ENCODE measurements around the gene KLRC3.
"Not testable (repeated sequence)": the region's sequence is repeated elsewhere in the genome, so short reads cannot be mapped to it uniquely, and the experiment has no call there.

The KLRC3 gene

GRCh38 chr12:10405294-10405693 lies 15.1 kb downstream of the KLRC3 start:
- H3K27me3 ChIP-seq (replicated peaks in 2 of 5; ENCODE audit: control insufficient read depth in 4 of 5, insufficient read depth in 5 of 5, low read length in 4 of 5): peaks cover 0 to 82% (median 0%) of the 10 kb centered on the region in 5 experiments
- H3K9me3 ChIP-seq (ENCODE audit: control extremely low read depth in 1 of 5, control insufficient read depth in 4 of 5, insufficient read depth in 2 of 5, low read depth in 1 of 5, low read length in 4 of 5): peaks cover 0 to 7% (median 0%) of the 10 kb centered on the region in 5 experiments
- no peak overlapping the region for H3K4me3 ChIP-seq (ENCODE audit: control insufficient read depth in 1 of 7, extremely low read depth in 1 of 7, insufficient read depth in 4 of 7, low read depth in 2 of 7, low read length in 6 of 7)
- ChIA-PET CTCF (interaction anchor here (1.2 kb wide), 1 partner anchor 13 kb away, joined by 3 read pairs; no protein-coding TSS in a partner anchor), POLR2A (no interaction called here)
- 100% methylated on average over 1 of the region's 5 CpGs for WGBS (ENCODE audit: insufficient coverage)
- no peak for DNase-seq
- H3K27ac ChIP-seq (ENCODE audit: insufficient read depth in 1 of 2, low read depth in 1 of 2, low read length in 2 of 2, poor library complexity in 1 of 2, severe bottlenecking in 2 of 2): no peak overlapping the region
- H3K36me3 ChIP-seq (ENCODE audit: control insufficient read depth in 4 of 4, insufficient read depth in 4 of 4, low read length in 3 of 4): no peaks in the 10 kb centered on the region
- peaks cover 0 to 16% (median 3%) of the 10 kb centered on the region in 4 experiments for H3K4me1 ChIP-seq (ENCODE audit: control extremely low read depth in 1 of 4, control insufficient read depth in 4 of 4, insufficient read depth in 4 of 4, low read length in 3 of 4)

- H3K27me3 ChIP-seq (replicated peaks in 2 of 5; ENCODE audit: control insufficient read depth in 4 of 5, insufficient read depth in 5 of 5, low read length in 4 of 5): peaks cover 0 to 84% (median 0%) of the 10 kb centered on the region in 5 experiments
- POLR2A ChIA-PET: no interaction called here
Observed at GRCh38 chr12:10404798-10405197, 15.6 kb downstream of the KLRC3 start.

GRCh38 chr12:10400829-10401228 lies 19.6 kb downstream of the KLRC3 start:
- H3K9me3 ChIP-seq (ENCODE audit: control extremely low read depth in 1 of 5, control insufficient read depth in 4 of 5, insufficient read depth in 2 of 5, low read depth in 1 of 5, low read length in 4 of 5): peaks cover 0 to 13% (median 2%) of the 10 kb centered on the region in 5 experiments
- CTCF ChIA-PET: no interaction called here
- H3K27me3 ChIP-seq (replicated peaks in 2 of 5; ENCODE audit: control insufficient read depth in 4 of 5, insufficient read depth in 5 of 5, low read length in 4 of 5): peaks cover 0 to 86% (median 0%) of the 10 kb centered on the region in 5 experiments
- no peak overlapping the region for H3K4me3 ChIP-seq (ENCODE audit: control insufficient read depth in 1 of 7, extremely low read depth in 1 of 7, insufficient read depth in 4 of 7, low read depth in 2 of 7, low read length in 6 of 7)
- peaks cover 0 to 8% (median 3%) of the 10 kb centered on the region in 4 experiments for H3K4me1 ChIP-seq (ENCODE audit: control extremely low read depth in 1 of 4, control insufficient read depth in 4 of 4, insufficient read depth in 4 of 4, low read length in 3 of 4)
- POLR2A ChIA-PET: no interaction called here
- no peak for DNase-seq
- no peak overlapping the region for H3K27ac ChIP-seq (ENCODE audit: insufficient read depth in 1 of 2, low read depth in 1 of 2, low read length in 2 of 2, poor library complexity in 1 of 2, severe bottlenecking in 2 of 2)
- no peaks in the 10 kb centered on the region for H3K36me3 ChIP-seq (ENCODE audit: control insufficient read depth in 4 of 4, insufficient read depth in 4 of 4, low read length in 3 of 4)

More at GRCh38 chr12:10404798-10405197, 15.6 kb downstream of the KLRC3 start:
- CTCF ChIA-PET: interaction anchor here (1.2 kb wide), 1 partner anchor 12 kb away, joined by 3 read pairs; no protein-coding TSS in a partner anchor
- DNase-seq: no peak
- H3K27ac ChIP-seq (ENCODE audit: insufficient read depth in 1 of 2, low read depth in 1 of 2, low read length in 2 of 2, poor library complexity in 1 of 2, severe bottlenecking in 2 of 2): no peak overlapping the region
- H3K4me1 ChIP-seq (ENCODE audit: control extremely low read depth in 1 of 4, control insufficient read depth in 4 of 4, insufficient read depth in 4 of 4, low read length in 3 of 4): peaks cover 0 to 16% (median 3%) of the 10 kb centered on the region in 4 experiments
- no peaks in the 10 kb centered on the region for H3K36me3 ChIP-seq (ENCODE audit: control insufficient read depth in 4 of 4, insufficient read depth in 4 of 4, low read length in 3 of 4)
- H3K4me3 ChIP-seq (ENCODE audit: control insufficient read depth in 1 of 7, extremely low read depth in 1 of 7, insufficient read depth in 4 of 7, low read depth in 2 of 7, low read length in 6 of 7): no peak overlapping the region
- H3K9me3 ChIP-seq (ENCODE audit: control extremely low read depth in 1 of 5, control insufficient read depth in 4 of 5, insufficient read depth in 2 of 5, low read depth in 1 of 5, low read length in 4 of 5): peaks cover 0 to 12% (median 0%) of the 10 kb centered on the region in 5 experiments

GRCh38 chr12:10398168-10398567 lies 22.2 kb downstream of the KLRC3 start:
- Histone ChIP-seq H3K36me3 (ENCODE audit: control insufficient read depth in 4 of 4, insufficient read depth in 4 of 4, low read length in 3 of 4) (no peaks in the 10 kb centered on the region), H3K27me3 (replicated peaks in 2 of 5; ENCODE audit: control insufficient read depth in 4 of 5, insufficient read depth in 5 of 5, low read length in 4 of 5) (peaks cover 0 to 83% (median 0%) of the 10 kb centered on the region in 5 experiments), H3K27ac (ENCODE audit: insufficient read depth in 1 of 2, low read depth in 1 of 2, low read length in 2 of 2, poor library complexity in 1 of 2, severe bottlenecking in 2 of 2) (no peak overlapping the region), H3K4me1 (ENCODE audit: control extremely low read depth in 1 of 4, control insufficient read depth in 4 of 4, insufficient read depth in 4 of 4, low read length in 3 of 4) (peaks cover 0 to 30% (median 9%) of the 10 kb centered on the region in 4 experiments), H3K9me3 (ENCODE audit: control extremely low read depth in 1 of 5, control insufficient read depth in 4 of 5, insufficient read depth in 2 of 5, low read depth in 1 of 5, low read length in 4 of 5) (peaks cover 0 to 6% (median 2%) of the 10 kb centered on the region in 5 experiments), H3K4me3 (ENCODE audit: control insufficient read depth in 1 of 7, extremely low read depth in 1 of 7, insufficient read depth in 4 of 7, low read depth in 2 of 7, low read length in 6 of 7) (no peak overlapping the region)
- ChIA-PET POLR2A (interaction anchor here (0.7 kb wide), 1 partner anchor 327 kb away, joined by 3 read pairs; no protein-coding TSS in a partner anchor), CTCF (interaction anchor here (1.2 kb wide), 1 partner anchor 9 kb away, joined by 4 read pairs; no protein-coding TSS in a partner anchor)
- no peak for DNase-seq
- no CpG with 5 or more reads among the region's 2 CpGs for WGBS (ENCODE audit: insufficient coverage)

GRCh38 chr12:10397296-10397695 lies 23.1 kb downstream of the KLRC3 start:
- H3K4me3 ChIP-seq (ENCODE audit: control insufficient read depth in 1 of 7, extremely low read depth in 1 of 7, insufficient read depth in 4 of 7, low read depth in 2 of 7, low read length in 6 of 7): no peak overlapping the region
- H3K27ac ChIP-seq (ENCODE audit: insufficient read depth in 1 of 2, low read depth in 1 of 2, low read length in 2 of 2, poor library complexity in 1 of 2, severe bottlenecking in 2 of 2): no peak overlapping the region
- ChIA-PET CTCF (interaction anchor here (1.3 to 1.5 kb wide), 2 partner anchors 29 to 30 kb away, joined by 3 read pairs; no protein-coding TSS in a partner anchor), POLR2A (no interaction called here)
- peaks cover 0 to 6% (median 2%) of the 10 kb centered on the region in 5 experiments for H3K9me3 ChIP-seq (ENCODE audit: control extremely low read depth in 1 of 5, control insufficient read depth in 4 of 5, insufficient read depth in 2 of 5, low read depth in 1 of 5, low read length in 4 of 5)
- DNase-seq: no peak
- peaks cover 4 to 39% (median 15%) of the 10 kb centered on the region in 4 experiments for H3K4me1 ChIP-seq (ENCODE audit: control extremely low read depth in 1 of 4, control insufficient read depth in 4 of 4, insufficient read depth in 4 of 4, low read length in 3 of 4)
- WGBS (ENCODE audit: insufficient coverage): 100% methylated on average over 2 of the region's 2 CpGs
- no peaks in the 10 kb centered on the region for H3K36me3 ChIP-seq (ENCODE audit: control insufficient read depth in 4 of 4, insufficient read depth in 4 of 4, low read length in 3 of 4)
- H3K27me3 ChIP-seq (replicated peaks in 2 of 5; ENCODE audit: control insufficient read depth in 4 of 5, insufficient read depth in 5 of 5, low read length in 4 of 5): peaks cover 0 to 87% (median 0%) of the 10 kb centered on the region in 5 experiments

- WGBS (ENCODE audit: insufficient coverage): 94% methylated on average over 6 of the region's 15 CpGs
Observed at GRCh38 chr12:10396176-10396575, 24.2 kb downstream of the KLRC3 start.

GRCh38 chr12:10395390-10395998 lies 24.9 kb downstream of the KLRC3 start:
- H3K4me3 ChIP-seq (ENCODE audit: control insufficient read depth in 1 of 7, extremely low read depth in 1 of 7, insufficient read depth in 4 of 7, low read depth in 2 of 7, low read length in 6 of 7): no peak overlapping the region
- peak; percentile 45 to 86 (median 80) for DNase-seq
- ChIA-PET CTCF (interaction anchor here (0.7 kb wide), 1 partner anchor 15 kb away, joined by 4 read pairs; no protein-coding TSS in a partner anchor), POLR2A (no interaction called here)
- H3K9me3 ChIP-seq (ENCODE audit: control extremely low read depth in 1 of 5, control insufficient read depth in 4 of 5, insufficient read depth in 2 of 5, low read depth in 1 of 5, low read length in 4 of 5): peaks cover 0 to 6% (median 0%) of the 10 kb centered on the region in 5 experiments
- peaks cover 0 to 88% (median 0%) of the 10 kb centered on the region in 5 experiments for H3K27me3 ChIP-seq (replicated peaks in 2 of 5; ENCODE audit: control insufficient read depth in 4 of 5, insufficient read depth in 5 of 5, low read length in 4 of 5)
- peaks cover 12 to 48% (median 22%) of the 10 kb centered on the region in 4 experiments for H3K4me1 ChIP-seq (ENCODE audit: control extremely low read depth in 1 of 4, control insufficient read depth in 4 of 4, insufficient read depth in 4 of 4, low read length in 3 of 4)
- 87% methylated on average over 5 of the region's 6 CpGs for WGBS (ENCODE audit: insufficient coverage)
- H3K36me3 ChIP-seq (ENCODE audit: control insufficient read depth in 4 of 4, insufficient read depth in 4 of 4, low read length in 3 of 4): no peaks in the 10 kb centered on the region
- peak overlapping the region in 1 of 2 experiments; percentile 68 for H3K27ac ChIP-seq (ENCODE audit: insufficient read depth in 1 of 2, low read depth in 1 of 2, low read length in 2 of 2, poor library complexity in 1 of 2, severe bottlenecking in 2 of 2)

More at GRCh38 chr12:10396176-10396575, 24.2 kb downstream of the KLRC3 start:
- DNase-seq; POLR2A ChIA-PET; H3K9me3 ChIP-seq (ENCODE audit: control extremely low read depth in 1 of 5, control insufficient read depth in 4 of 5, insufficient read depth in 2 of 5, low read depth in 1 of 5, low read length in 4 of 5); H3K36me3 ChIP-seq (ENCODE audit: control insufficient read depth in 4 of 4, insufficient read depth in 4 of 4, low read length in 3 of 4); H3K4me3 ChIP-seq (ENCODE audit: control insufficient read depth in 1 of 7, extremely low read depth in 1 of 7, insufficient read depth in 4 of 7, low read depth in 2 of 7, low read length in 6 of 7): not testable (repeated sequence)
- peaks cover 0 to 87% (median 0%) of the 10 kb centered on the region in 5 experiments for H3K27me3 ChIP-seq (replicated peaks in 2 of 5; ENCODE audit: control insufficient read depth in 4 of 5, insufficient read depth in 5 of 5, low read length in 4 of 5)
- peak overlapping the region in 1 of 2 experiments; percentile 68 for H3K27ac ChIP-seq (ENCODE audit: insufficient read depth in 1 of 2, low read depth in 1 of 2, low read length in 2 of 2, poor library complexity in 1 of 2, severe bottlenecking in 2 of 2)
- CTCF ChIA-PET: interaction anchor here (1.5 kb wide), 1 partner anchor 29 kb away, joined by 3 read pairs; no protein-coding TSS in a partner anchor
- peaks cover 11 to 48% (median 20%) of the 10 kb centered on the region in 4 experiments for H3K4me1 ChIP-seq (ENCODE audit: control extremely low read depth in 1 of 4, control insufficient read depth in 4 of 4, insufficient read depth in 4 of 4, low read length in 3 of 4)

Data from common myeloid progenitor, CD34-positive (primary cell).